Esophagus squamous epithelium (tissue), 4 donors: ENCODE results near the gene OR6V1.

ENCODE experiments used
- POLR2A ChIP-seq, 4 donors: fragments of 450-650 bp; IDR thresholded peaks; one replicate each; pipeline ENCODE4 v1.6.1; 2017; ENCODE audit warnings: antibody characterized with exemption in 4 of 4, mild to moderate bottlenecking in 4 of 4, moderate library complexity in 3 of 4
- TF ChIP-seq, protein P1 (sequence below), 6 experiments: fragments of 450-650 bp in 4 of 6; fragments of 200-600 bp in 2 of 6; sonication (generic) in 2 of 6; IDR thresholded peaks; one replicate each; pipeline ENCODE4 v1.5.1; 2016 to 2019; ENCODE audit warnings: antibody characterized with exemption in 6 of 6, mild to moderate bottlenecking in 4 of 6, moderate library complexity in 4 of 6

DNA sequence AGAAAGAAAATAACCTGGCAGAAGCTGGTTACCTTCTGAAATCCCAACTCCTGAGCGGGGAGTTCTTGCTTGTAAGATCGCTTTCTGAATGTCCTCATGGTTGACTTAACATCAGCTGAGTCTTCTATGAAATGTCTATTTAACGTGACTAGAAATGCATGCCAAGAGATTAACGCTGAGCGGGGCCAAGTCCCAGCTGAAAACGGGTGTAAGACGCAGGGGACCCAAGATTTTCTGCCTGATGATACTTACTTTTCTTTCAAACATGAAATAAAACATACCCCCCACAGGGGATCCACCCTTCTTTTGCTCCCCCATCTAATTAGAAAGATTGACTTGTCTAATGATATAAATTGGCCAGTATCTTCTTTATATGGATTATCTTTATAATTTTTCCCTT lies 40.1 kb upstream of the OR6V1 start:
- TF ChIP-seq, protein P1, sequence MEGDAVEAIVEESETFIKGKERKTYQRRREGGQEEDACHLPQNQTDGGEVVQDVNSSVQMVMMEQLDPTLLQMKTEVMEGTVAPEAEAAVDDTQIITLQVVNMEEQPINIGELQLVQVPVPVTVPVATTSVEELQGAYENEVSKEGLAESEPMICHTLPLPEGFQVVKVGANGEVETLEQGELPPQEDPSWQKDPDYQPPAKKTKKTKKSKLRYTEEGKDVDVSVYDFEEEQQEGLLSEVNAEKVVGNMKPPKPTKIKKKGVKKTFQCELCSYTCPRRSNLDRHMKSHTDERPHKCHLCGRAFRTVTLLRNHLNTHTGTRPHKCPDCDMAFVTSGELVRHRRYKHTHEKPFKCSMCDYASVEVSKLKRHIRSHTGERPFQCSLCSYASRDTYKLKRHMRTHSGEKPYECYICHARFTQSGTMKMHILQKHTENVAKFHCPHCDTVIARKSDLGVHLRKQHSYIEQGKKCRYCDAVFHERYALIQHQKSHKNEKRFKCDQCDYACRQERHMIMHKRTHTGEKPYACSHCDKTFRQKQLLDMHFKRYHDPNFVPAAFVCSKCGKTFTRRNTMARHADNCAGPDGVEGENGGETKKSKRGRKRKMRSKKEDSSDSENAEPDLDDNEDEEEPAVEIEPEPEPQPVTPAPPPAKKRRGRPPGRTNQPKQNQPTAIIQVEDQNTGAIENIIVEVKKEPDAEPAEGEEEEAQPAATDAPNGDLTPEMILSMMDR (IDR thresholded peaks at IDR 0.05): no peak
- no peak for TF ChIP-seq POLR2A (IDR thresholded peaks at IDR 0.05)
